GM12878 (cell line): Measurements from ENCODE around the gene ARID3A.

ENCODE experiments used
- CTCF ChIP-seq, 3 experiments: IDR thresholded peaks in 2 of 3; conservative IDR thresholded peaks in 1 of 3; 2 replicates each; pipeline ENCODE4 v1.5.1; 2011; ENCODE audit warnings: low read depth in 3 of 3, low read length in 3 of 3, mild to moderate bottlenecking in 3 of 3, control low read depth in 2 of 3, moderate library complexity in 2 of 3, inconsistent platforms in 1 of 3, mixed read lengths in 1 of 3; ENCODE audit not compliant: control insufficient read depth in 2 of 3, insufficient read depth in 1 of 3; ENCODE audit errors: extremely low read depth in 1 of 3
- FOS ChIP-seq: IDR thresholded peaks from 3 replicates; pipeline ENCODE4 v1.6.1; 2011; ENCODE audit warnings: borderline replicate concordance; ENCODE audit not compliant: insufficient read length; ENCODE audit errors: extremely low read depth
- ZZZ3 ChIP-seq: IDR thresholded peaks from 2 replicates; pipeline ENCODE4 v1.6.1; 2011; ENCODE audit warnings: low read depth; ENCODE audit not compliant: control insufficient read depth, insufficient read length

- TF ChIP-seq CTCF (IDR thresholded peaks at IDR 0.05 in 2 of 3, conservative IDR thresholded peaks at IDR 0.05 in 1 of 3; ENCODE audit: control insufficient read depth in 2 of 3, extremely low read depth in 1 of 3, insufficient read depth in 1 of 3, low read depth in 3 of 3, low read length in 3 of 3) (no peak), FOS (no peak), ZZZ3 (no peak)
Observed at GRCh38 chr19:926589-927350, 935 bp downstream of the ARID3A start.
